ENCODE measurements around the gene TAOK1.

DNA sequence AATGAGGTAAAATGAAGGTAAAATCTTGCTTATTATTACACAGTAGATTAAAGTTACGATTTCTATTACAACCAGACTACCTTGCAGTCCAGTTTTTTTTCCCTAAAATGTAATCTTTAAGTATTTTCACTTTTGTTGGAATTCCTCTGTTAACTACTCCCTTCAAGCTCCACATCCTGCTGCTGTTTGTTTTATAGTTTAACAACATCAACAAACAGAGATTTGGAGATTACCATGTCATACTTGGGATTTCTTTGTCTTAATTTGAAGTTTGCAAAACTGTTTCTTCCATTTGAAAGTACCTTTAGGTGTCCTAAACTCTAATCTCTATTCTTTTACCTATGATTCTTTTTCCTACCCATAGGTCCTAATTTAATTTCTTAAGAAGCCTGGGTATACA lies 93.3 kb downstream of the TAOK1 start:
- TF ChIP-seq CHD2 (IDR thresholded peaks at IDR 0.05; ENCODE audit: low read depth, low read length) = no peak
- TF ChIP-seq ZFP62 (CRISPR knock-in tag; IDR thresholded peaks at IDR 0.05) = no peak
- TF ChIP-seq, protein P1, sequence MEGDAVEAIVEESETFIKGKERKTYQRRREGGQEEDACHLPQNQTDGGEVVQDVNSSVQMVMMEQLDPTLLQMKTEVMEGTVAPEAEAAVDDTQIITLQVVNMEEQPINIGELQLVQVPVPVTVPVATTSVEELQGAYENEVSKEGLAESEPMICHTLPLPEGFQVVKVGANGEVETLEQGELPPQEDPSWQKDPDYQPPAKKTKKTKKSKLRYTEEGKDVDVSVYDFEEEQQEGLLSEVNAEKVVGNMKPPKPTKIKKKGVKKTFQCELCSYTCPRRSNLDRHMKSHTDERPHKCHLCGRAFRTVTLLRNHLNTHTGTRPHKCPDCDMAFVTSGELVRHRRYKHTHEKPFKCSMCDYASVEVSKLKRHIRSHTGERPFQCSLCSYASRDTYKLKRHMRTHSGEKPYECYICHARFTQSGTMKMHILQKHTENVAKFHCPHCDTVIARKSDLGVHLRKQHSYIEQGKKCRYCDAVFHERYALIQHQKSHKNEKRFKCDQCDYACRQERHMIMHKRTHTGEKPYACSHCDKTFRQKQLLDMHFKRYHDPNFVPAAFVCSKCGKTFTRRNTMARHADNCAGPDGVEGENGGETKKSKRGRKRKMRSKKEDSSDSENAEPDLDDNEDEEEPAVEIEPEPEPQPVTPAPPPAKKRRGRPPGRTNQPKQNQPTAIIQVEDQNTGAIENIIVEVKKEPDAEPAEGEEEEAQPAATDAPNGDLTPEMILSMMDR (CRISPR knock-in tag; IDR thresholded peaks at IDR 0.05) = no peak
- no peak for TF ChIP-seq TCF12 (IDR thresholded peaks at IDR 0.05)
- TF ChIP-seq TCF12 (CRISPR knock-in tag; IDR thresholded peaks at IDR 0.05) = no peak
- TF ChIP-seq, protein P2, sequence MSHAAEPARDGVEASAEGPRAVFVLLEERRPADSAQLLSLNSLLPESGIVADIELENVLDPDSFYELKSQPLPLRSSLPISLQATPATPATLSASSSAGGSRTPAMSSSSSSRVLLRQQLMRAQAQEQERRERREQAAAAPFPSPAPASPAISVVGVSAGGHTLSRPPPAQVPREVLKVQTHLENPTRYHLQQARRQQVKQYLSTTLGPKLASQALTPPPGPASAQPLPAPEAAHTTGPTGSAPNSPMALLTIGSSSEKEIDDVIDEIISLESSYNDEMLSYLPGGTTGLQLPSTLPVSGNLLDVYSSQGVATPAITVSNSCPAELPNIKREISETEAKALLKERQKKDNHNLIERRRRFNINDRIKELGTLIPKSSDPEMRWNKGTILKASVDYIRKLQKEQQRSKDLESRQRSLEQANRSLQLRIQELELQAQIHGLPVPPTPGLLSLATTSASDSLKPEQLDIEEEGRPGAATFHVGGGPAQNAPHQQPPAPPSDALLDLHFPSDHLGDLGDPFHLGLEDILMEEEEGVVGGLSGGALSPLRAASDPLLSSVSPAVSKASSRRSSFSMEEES (CRISPR knock-in tag; IDR thresholded peaks at IDR 0.05) = no peak
- TF ChIP-seq ZNF780A (CRISPR knock-in tag; IDR thresholded peaks at IDR 0.05) = no peak

All from HepG2 (cell line).